K562 (cell line): ENCODE results near the gene HAUS7.

Experiments used
- CTCF ChIP-seq, 3 experiments: IDR thresholded peaks in 2 of 3; conservative IDR thresholded peaks in 1 of 3; 2 replicates each; pipeline ENCODE4 v1.5.1; 2011 to 2012; ENCODE audit warnings: low read length in 3 of 3, mild to moderate bottlenecking in 3 of 3, control low read depth in 2 of 3, improper control_type of control experiment in 1 of 3, inconsistent platforms in 1 of 3, low read depth in 1 of 3, mixed read lengths in 1 of 3, moderate library complexity in 1 of 3; ENCODE audit not compliant: insufficient read depth in 2 of 3
- SMARCB1 ChIP-seq: IDR thresholded peaks from 2 replicates; pipeline ENCODE4 v1.6.1; 2011; ENCODE audit warnings: improper control_type of control experiment, low read depth; ENCODE audit not compliant: insufficient read length

GRCh38 chrX:153420851-153421599, 49.4 kb downstream of the HAUS7 start:
- TF ChIP-seq CTCF (IDR thresholded peaks at IDR 0.05 in 2 of 3, conservative IDR thresholded peaks at IDR 0.05 in 1 of 3; ENCODE audit: insufficient read depth in 2 of 3, low read depth in 1 of 3, low read length in 3 of 3) (no peak), SMARCB1 (no peak)
